GM18861 (cell line): ENCODE results near the gene LOC128125822.
"Not testable (repeated sequence)": the region's sequence is repeated elsewhere in the genome, so short reads cannot be mapped to it uniquely, and the experiment has no call there.

Source experiments
- ATAC-seq: cut with Tn5 transposase; IDR thresholded peaks from one replicate; pipeline ENCODE4 v1.9.1; 2021; ENCODE audit not compliant: unreplicated experiment

LOC128125822 gene

DNA sequence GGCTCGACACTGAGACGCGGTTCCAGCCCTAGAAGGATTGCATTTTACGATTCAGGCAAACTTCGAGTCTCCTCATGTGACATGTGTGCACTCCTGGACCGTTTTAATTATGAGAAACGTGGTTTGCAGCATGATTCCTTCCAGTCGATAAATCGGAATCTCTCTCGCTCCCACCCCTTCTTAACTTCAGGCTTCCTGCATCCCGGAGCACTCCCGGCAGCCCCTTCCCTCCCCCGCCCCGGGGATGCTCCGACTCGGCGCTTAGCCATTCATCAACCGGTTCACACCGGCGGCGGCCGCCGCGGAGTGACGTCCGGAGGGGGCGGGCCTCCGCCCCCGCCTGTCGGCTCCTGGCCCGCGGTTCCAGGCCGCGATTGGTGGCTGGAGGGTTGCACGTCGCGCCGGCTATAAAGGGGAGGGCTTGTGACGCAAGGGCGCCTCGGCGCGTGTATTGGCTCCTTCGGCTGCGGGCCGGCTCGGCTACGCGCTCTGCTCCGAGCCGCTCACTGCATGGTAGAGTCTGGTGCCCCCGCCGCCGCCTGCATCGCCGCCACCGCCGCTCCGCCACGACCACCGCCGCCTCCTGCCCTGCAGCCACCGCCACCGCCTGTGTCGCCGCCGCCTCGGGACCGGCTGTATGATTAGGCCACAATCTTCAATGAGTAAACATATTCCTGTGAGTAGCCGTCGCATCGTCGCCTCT is at the start of gene LOC128125822, which contains the start of gene PTP4A1:
Gene LOC128125822 (plus strand): TSS at position 437 of the 703 bp plus-strand sequence.
Gene PTP4A1 (plus strand): TSS at position 437 of the 703 bp plus-strand sequence. CDS start 4,401 bp downstream, outside the sequence.
- ATAC-seq: peak; percentile 88

DNA sequence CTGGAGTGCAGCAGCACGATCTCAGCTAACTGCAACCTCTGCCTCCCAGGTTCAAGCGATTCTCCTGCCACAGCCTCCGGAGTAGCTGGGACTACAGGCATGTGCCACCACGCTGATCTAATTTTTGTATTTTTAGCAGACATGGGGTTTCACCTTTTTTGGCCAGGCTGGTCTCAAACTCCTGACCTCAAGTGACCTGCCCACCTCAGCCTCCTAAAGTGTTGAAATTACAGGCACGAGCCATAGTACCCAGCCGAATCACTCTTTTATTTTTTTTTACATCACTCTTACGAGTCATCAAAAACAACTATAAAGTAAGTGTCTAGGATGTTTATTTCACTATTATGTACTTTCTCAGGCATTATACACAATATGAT is 49.4 kb upstream of the LOC128125822 start:
- ATAC-seq: not testable (repeated sequence)

DNA sequence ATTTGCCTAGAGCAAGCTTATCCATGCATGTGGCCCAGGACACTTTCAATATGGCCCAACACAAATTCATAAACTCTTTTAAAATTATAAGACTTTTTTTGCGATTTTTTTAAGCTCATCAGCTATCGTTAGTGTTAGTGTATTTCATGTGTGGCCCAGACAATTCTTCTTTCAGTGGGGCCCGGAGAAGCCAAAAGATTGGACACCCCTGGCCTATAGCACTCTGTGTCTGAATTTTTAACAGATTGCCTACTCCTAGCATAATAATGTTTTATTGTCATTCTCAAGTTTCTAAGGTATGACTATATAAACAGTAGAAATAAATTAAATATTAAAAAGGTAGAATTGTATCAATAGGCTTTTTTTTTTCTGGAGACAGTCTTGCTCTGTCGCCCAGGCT is 48.6 kb upstream of the LOC128125822 start:
- ATAC-seq: no peak

- peak; percentile 30 for ATAC-seq
Measured at GRCh38 chr6:63525186-63525878, 46.9 kb upstream of the LOC128125822 start.

GRCh38 chr6:63526931-63527330 is 45.3 kb upstream of the LOC128125822 start:
- ATAC-seq: no peak

DNA sequence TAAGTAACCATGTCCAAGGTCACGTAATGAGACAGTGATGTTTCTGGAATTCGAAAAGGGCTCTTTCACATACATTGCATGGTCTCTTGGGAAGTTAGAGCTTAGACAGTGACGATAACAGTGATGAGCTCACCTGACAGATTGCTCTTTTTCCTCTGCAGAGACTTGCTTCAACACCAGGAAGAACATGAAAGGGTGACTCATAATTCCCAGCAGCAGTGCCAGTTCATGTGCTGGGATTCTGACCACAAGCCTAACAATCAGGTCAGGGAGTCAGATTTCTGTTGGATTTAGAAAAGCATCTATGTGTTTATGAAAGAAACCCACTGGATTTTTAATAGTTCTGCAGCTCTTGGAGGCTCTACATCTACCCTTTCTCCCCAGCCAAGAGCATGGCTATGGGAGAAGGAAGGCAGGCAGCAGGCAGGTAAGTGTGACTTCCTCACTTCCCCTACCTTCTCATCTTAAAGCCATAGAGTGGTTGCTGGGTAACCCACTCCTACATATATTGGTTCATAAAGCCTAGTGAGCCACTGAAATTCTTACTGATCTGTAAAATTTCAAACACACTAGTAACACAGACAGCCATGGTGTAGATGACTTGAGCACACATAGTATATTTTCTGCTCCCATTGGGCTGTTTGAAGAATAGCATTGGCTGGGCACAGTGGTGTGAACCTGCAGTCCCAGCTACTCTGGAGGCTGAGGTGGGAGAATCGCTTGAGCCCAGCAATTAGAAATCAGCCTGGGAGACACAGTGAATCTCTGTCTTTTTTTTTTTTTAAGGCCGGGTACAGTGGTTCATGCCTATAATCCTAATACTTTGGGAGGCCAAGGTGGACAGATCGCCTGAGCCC is 44.4 kb upstream of the LOC128125822 start:
- ATAC-seq: no peak

- ATAC-seq: no peak
Measured at GRCh38 chr6:63529498-63529897, 42.8 kb upstream of the LOC128125822 start.

GRCh38 chr6:63530182-63530581 is 42.1 kb upstream of the LOC128125822 start:
- no peak for ATAC-seq

DNA sequence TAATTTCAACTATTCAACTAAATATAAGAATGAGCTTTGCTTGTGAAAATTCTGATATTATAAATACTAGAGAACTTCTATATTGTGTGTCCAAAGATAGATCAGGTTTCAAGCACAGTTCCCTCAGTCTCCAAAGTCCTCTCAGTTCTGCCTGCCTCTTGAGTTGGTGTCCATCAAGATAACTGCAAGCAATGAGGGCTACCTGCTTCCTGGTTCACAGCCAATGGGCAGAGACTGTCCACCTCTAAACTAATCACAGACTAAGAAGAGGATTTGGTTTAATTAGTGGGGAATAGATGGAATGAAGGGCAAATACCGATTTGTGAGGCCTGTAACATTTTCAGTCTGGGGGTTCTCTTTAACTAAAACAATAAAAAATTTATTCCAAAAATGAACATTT is 41.3 kb upstream of the LOC128125822 start:
- no peak for ATAC-seq

GRCh38 chr6:63533026-63533425 is 39.3 kb upstream of the LOC128125822 start:
- ATAC-seq: no peak

- no peak for ATAC-seq
Measured at GRCh38 chr6:63533952-63534351, 38.3 kb upstream of the LOC128125822 start.

DNA sequence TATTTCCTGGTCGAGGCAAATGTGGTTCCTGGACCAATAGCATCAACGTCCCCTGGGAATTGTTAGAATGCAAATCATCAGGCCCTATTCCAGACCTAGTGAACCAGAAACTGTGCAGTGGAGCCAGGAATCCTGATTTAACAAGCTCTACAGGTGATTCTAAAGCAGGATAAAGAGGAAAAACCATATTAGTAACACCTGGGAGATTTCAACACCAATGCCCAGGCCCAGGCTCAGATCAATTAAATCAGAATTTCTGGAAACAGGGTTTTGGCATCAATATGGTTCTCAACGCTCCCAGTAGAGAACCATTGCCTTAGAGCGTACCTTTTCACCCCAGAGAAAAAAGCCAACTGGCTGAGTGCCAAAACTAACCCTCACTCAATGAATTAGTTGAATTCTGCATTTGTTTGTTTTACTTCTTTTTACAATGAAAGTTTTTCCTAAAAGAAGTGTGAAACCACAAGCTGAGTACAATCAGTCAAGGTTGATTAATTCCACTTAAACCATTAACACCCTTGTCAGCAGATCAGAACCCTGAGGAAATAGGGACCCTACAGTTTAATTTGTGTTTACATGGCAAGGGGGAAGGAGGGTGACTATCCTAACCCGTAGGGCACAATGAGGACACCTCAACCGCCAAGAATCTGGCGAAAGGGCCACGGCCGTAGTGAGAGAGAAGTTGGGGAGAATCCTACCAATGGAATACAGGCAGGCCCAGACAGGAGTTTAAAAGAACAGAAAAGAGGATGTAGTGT is 34.9 kb upstream of the LOC128125822 start:
- ATAC-seq: peak; percentile 68

DNA sequence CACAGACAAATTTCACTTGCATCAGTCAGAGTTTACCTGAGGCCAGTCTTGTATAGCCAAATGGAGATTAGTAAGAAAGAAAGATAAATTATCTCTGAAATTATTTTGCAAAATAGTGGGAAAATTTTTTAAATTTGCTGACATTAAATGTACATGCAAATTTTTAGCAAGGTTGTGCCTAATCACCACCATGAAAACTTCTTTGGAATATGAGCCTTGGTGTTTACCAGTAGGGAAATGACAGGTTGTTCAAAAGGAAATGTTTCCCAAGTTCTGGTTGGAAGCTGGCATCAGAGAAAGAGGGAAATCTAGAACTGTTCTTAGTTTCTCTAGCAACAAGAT is 34.4 kb upstream of the LOC128125822 start:
- ATAC-seq: no peak

DNA sequence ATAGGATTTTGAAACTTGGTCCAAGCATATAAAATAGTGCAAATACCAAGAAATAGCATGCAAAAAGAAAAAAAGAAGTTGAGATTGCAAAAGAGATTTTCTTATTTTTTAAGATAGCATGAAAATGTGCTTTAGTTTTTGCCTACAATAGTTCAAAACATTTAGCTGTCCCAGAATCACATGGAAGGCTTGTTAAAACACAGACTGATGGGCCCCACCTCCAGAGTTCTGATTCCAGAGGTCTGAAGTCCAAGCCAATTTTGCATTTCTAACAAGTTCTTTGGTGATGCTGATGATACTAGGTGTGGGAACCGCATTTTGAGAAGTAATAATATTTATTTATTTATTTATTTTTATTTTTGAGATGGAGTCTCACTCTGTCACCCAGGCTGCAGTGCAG is 33.7 kb upstream of the LOC128125822 start:
- no peak for ATAC-seq

- ATAC-seq: no peak
Measured at GRCh38 chr6:63543001-63543400, 29.3 kb upstream of the LOC128125822 start.

DNA sequence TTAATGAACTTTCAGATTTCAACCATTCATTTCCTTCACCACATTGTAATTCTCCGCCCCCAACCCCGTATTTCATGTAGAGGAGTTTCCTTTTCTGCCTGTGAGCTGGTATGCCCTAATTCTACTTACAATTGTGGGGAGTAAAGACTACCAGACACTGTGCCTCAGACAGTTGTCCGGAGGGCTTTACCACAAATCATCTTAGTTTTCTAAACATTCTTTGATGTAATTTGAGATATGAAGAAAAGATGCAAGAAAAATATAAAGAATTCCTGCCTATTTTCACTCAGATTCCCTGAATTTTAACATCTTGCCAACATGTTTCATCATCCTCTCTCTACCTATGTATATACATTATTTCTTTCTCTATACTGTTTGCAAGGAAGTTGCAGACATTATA is 28.3 kb upstream of the LOC128125822 start:
- no peak for ATAC-seq

GRCh38 chr6:63546236-63546635 is 26.0 kb upstream of the LOC128125822 start:
- ATAC-seq: no peak

GRCh38 chr6:63546697-63547096 is 25.6 kb upstream of the LOC128125822 start:
- no peak for ATAC-seq

DNA sequence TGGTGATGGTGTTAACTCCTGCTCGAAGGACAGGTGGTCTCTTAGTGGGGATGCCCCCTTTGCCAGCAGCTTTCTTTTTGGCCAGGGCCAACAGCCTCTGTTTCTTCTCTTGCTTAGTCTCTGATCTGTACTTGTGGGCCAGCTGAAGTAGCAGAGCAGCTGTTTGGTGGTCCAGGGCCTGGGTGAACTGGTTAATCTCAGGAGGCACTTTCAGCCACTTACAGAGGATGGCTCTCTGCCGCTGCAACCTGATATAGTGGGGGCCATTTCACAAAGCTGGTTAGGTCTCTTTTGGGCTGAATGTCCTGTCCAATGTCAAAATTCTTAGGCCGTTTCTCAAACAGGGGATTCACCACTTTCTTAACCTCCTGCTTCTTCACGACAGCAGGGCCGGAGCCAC is 23.2 kb upstream of the LOC128125822 start:
- ATAC-seq: no peak

- ATAC-seq: peak; percentile 99
Measured at GRCh38 chr6:63553208-63553607, 19.1 kb upstream of the LOC128125822 start.

GRCh38 chr6:63553900-63554299 is 18.4 kb upstream of the LOC128125822 start:
- ATAC-seq: no peak
